ENCODE results near the gene HRCT1. TPM values are rescaled to one million over a fixed set of nuclear protein-coding genes. Genes with fewer than 3 reads are reported as not detected.

Gene HRCT1
- total RNA-seq, 2 donors from 2014 or later, result 43.1 to 65.0 TPM

- peaks cover 44% of the 10 kb centered on the region for H3K4me1 ChIP-seq
- no peak overlapping the region for H3K4me3 ChIP-seq
- no peaks in the 10 kb centered on the region for H3K36me3 ChIP-seq
- no peaks in the 10 kb centered on the region for H3K9me3 ChIP-seq
- peak overlapping the region; percentile 45 to 87 for H3K9ac ChIP-seq (ENCODE audit: low read depth in 2 of 2, low read length in 2 of 2)
- TF ChIP-seq CTCF (IDR thresholded peaks at IDR 0.05), result no peak
- intact Hi-C loops (cut with DNase I), result no loop called here
- DNase-seq, result peak; percentile 77
- peak overlapping the region; percentile 94 for H3K27ac ChIP-seq
- no peaks in the 10 kb centered on the region for H3K27me3 ChIP-seq
Measured at GRCh38 chr9:35905051-35905781, 786 bp upstream of the HRCT1 start.

GRCh38 chr9:35906923-35907699, 1.1 kb downstream of the HRCT1 start:
- H3K9me3 ChIP-seq, result no peaks in the 10 kb centered on the region
- TF ChIP-seq CTCF (IDR thresholded peaks at IDR 0.05), result no peak
- peaks cover 50% of the 10 kb centered on the region for H3K4me1 ChIP-seq
- H3K36me3 ChIP-seq, result no peaks in the 10 kb centered on the region
- intact Hi-C loops (cut with DNase I), result no loop called here
- peak overlapping the region; percentile 10 for H3K4me3 ChIP-seq
- H3K27me3 ChIP-seq, result no peaks in the 10 kb centered on the region
- peak overlapping the region; percentile 72 to 83 for H3K9ac ChIP-seq (ENCODE audit: low read depth in 2 of 2, low read length in 2 of 2)
- no peak for DNase-seq
- peak overlapping the region; percentile 94 for H3K27ac ChIP-seq

- H3K9me3 ChIP-seq, result no peaks in the 10 kb centered on the region
- peak; percentile 83 for DNase-seq
- no peaks in the 10 kb centered on the region for H3K27me3 ChIP-seq
- no peak for TF ChIP-seq CTCF (IDR thresholded peaks at IDR 0.05)
- H3K4me3 ChIP-seq, result peak overlapping the region; percentile 10
- H3K4me1 ChIP-seq, result peaks cover 50% of the 10 kb centered on the region
- H3K36me3 ChIP-seq, result no peaks in the 10 kb centered on the region
- peak overlapping the region; percentile 72 to 83 for H3K9ac ChIP-seq (ENCODE audit: low read depth in 2 of 2, low read length in 2 of 2)
- peak overlapping the region; percentile 94 for H3K27ac ChIP-seq
- intact Hi-C loops (cut with DNase I), result no loop called here
Measured at GRCh38 chr9:35907711-35908503, 1.9 kb downstream of the HRCT1 start.

GRCh38 chr9:35908504-35909125, 2.6 kb downstream of the HRCT1 start:
- no peaks in the 10 kb centered on the region for H3K36me3 ChIP-seq
- H3K4me1 ChIP-seq, result peaks cover 50% of the 10 kb centered on the region
- no peak for DNase-seq
- H3K27me3 ChIP-seq, result no peaks in the 10 kb centered on the region
- no peak for TF ChIP-seq CTCF (IDR thresholded peaks at IDR 0.05)
- peak overlapping the region; percentile 94 for H3K27ac ChIP-seq
- peak overlapping the region in 1 of 2 donors; percentile 83 for H3K9ac ChIP-seq (ENCODE audit: low read depth in 2 of 2, low read length in 2 of 2)
- H3K4me3 ChIP-seq, result no peak overlapping the region
- intact Hi-C loops (cut with DNase I), result no loop called here
- H3K9me3 ChIP-seq, result no peaks in the 10 kb centered on the region

GRCh38 chr9:35909274-35909673, 3.3 kb downstream of the HRCT1 start, which contains the start of gene SPAAR:
Gene SPAAR, plus strand, starts transcription at chr9:35909490. Its CDS starts 974 bp downstream, at chr9:35910464.
- TF ChIP-seq CTCF (IDR thresholded peaks at IDR 0.05), result no peak
- H3K9ac ChIP-seq (ENCODE audit: low read depth in 2 of 2, low read length in 2 of 2), result peak within 1 kb of the TSS; percentile 51 to 83
- DNase-seq, result no peak
- H3K27me3 ChIP-seq, result no peaks in the 10 kb centered on the region
- H3K9me3 ChIP-seq, result no peaks in the 10 kb centered on the region
- H3K4me1 ChIP-seq, result peaks cover 50% of the 10 kb centered on the region
- peak within 1 kb of the TSS; percentile 94 for H3K27ac ChIP-seq
- H3K4me3 ChIP-seq, result no peak within 1 kb of the TSS
- no peaks in the 10 kb centered on the region for H3K36me3 ChIP-seq
- intact Hi-C loops (cut with DNase I), result no loop called here

All from colonic mucosa (tissue), 4 donors.